Endodermal cell (in vitro differentiated cells): ENCODE results near the gene EMP3. TPM values are rescaled to one million over a fixed set of nuclear protein-coding genes. Genes with fewer than 3 reads are reported as not detected.
"Not testable (repeated sequence)": the region's sequence is repeated elsewhere in the genome, so short reads cannot be mapped to it uniquely, and the experiment has no call there.

Experiments used
- DNase-seq: peaks from one replicate; pipeline ENCODE4 v3.0.0-alpha.2; 2017
- H3K27ac ChIP-seq: 2 replicates; pipeline ENCODE4 v1.5.1; 2013; ENCODE audit warnings: mild to moderate bottlenecking, low read depth, low read length, moderate library complexity
- H3K27me3 ChIP-seq: 2 replicates; pipeline ENCODE4 v1.6.1; 2013; ENCODE audit warnings: mild to moderate bottlenecking, low read length, moderate library complexity; ENCODE audit not compliant: insufficient read depth, control insufficient read depth, poor library complexity, severe bottlenecking
- H3K36me3 ChIP-seq: 2 replicates; pipeline ENCODE4 v1.7.0; 2013; ENCODE audit warnings: mild to moderate bottlenecking, low read length, moderate library complexity; ENCODE audit not compliant: control insufficient read depth, insufficient read depth
- H3K4me1 ChIP-seq: one replicate; pipeline ENCODE4 v1.7.0; 2013; ENCODE audit warnings: low read length; ENCODE audit not compliant: control insufficient read depth, insufficient read depth
- H3K4me3 ChIP-seq: 2 replicates; pipeline ENCODE4 v1.5.1; 2013; ENCODE audit warnings: mild to moderate bottlenecking, low read length, moderate library complexity
- H3K9ac ChIP-seq: 2 replicates; pipeline ENCODE4 v1.6.1; 2013; ENCODE audit warnings: mild to moderate bottlenecking, low read length, moderate library complexity; ENCODE audit not compliant: poor library complexity, severe bottlenecking; ENCODE audit errors: extremely low read depth
- H3K9me3 ChIP-seq: 2 replicates; pipeline ENCODE4 v1.6.1; 2013; ENCODE audit warnings: mild to moderate bottlenecking, low read length, moderate library complexity; ENCODE audit not compliant: control insufficient read depth
- H3K27ac Mint-ChIP-seq: 2 replicates; pipeline ENCODE4 v1.8.0; 2020; ENCODE audit warnings: mixed read lengths
- H3K27me3 Mint-ChIP-seq: 2 replicates; pipeline ENCODE4 v1.8.0; 2021; ENCODE audit warnings: mild to moderate bottlenecking, mixed read lengths; ENCODE audit not compliant: insufficient read depth
- H3K36me3 Mint-ChIP-seq: 2 replicates; pipeline ENCODE4 v1.8.0; 2020; ENCODE audit warnings: low read depth, mixed read lengths
- H3K4me1 Mint-ChIP-seq: 2 replicates; pipeline ENCODE4 v1.8.0; 2020; ENCODE audit warnings: mixed read lengths
- H3K4me3 Mint-ChIP-seq: 2 replicates; pipeline ENCODE4 v1.8.0; 2020; ENCODE audit warnings: mild to moderate bottlenecking, moderate library complexity, mixed read lengths
- H3K9me3 Mint-ChIP-seq: 2 replicates; pipeline ENCODE4 v1.8.0; 2020; ENCODE audit warnings: mild to moderate bottlenecking, mixed read lengths
- WGBS, 2 experiments: methylation state at CpG; one replicate each; pipeline versions ENCODE4 v1.1.5 to v1.1.7; 2013; ENCODE audit warnings: missing lambda C conversion rate in 2 of 2, mixed read lengths in 1 of 2; ENCODE audit not compliant: insufficient coverage in 1 of 2, insufficient read length in 1 of 2; 5-methylcytosine and 5-hydroxymethylcytosine counted together
- total RNA-seq, 2 donors: library from RNA; stranded (reverse); fragmentation: NEBNext Ultra II Directional in 1 of 2; extraction: Animal tissue kit (Norgen Biotek cat#: 25700) in 1 of 2; gene quantifications; 2 replicates in 1 of 2; 3 replicates in 1 of 2; pipeline ENCODE4 v1.2.1, GENCODE V29; 2021
- TF ChIP-seq, protein P1 (sequence below): fragments of 200-600 bp; sonication (generic); conservative IDR thresholded peaks from 2 replicates; pipeline ENCODE4 v1.5.0; 2021; ENCODE audit warnings: antibody characterized with exemption, mild to moderate bottlenecking

EMP3 gene
- total RNA-seq, 2 donors from 2014 or later: 3.5 TPM

DNA sequence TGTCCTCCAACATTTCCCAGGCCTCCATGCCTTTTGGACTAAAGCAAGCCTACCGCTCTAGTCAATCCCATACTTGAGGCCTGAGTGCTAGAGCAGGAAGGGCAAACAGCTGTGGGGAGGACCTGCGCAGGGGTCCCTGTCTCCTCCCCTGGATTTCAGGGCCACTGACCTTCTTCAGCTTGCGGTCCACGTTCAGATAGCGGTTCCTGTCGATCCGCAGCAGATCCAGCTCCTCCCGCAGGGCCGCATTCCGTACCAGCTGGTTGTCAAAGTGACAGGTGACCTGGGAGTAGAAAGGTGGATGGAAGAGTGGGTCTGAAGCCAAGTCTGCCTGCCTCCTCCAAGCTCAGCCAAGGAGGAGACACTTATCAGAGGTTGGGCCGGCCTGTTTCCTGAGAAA lies 14.0 kb upstream of the EMP3 start:
- Histone ChIP-seq H3K9ac (no peak overlapping the region), H3K27me3 (no peaks in the 10 kb centered on the region), H3K4me3 (no peak overlapping the region), H3K4me1 (no peaks in the 10 kb centered on the region), H3K9me3 (no peaks in the 10 kb centered on the region), H3K36me3 (no peaks in the 10 kb centered on the region), H3K27ac (no peak overlapping the region)
- DNase-seq: no peak
- H3K4me3 Mint-ChIP-seq: no peak overlapping the region
- H3K27ac Mint-ChIP-seq: no peak overlapping the region
- H3K27me3 Mint-ChIP-seq: peaks cover 29% of the 10 kb centered on the region
- H3K36me3 Mint-ChIP-seq: no peaks in the 10 kb centered on the region
- no peaks in the 10 kb centered on the region for H3K9me3 Mint-ChIP-seq
- peaks cover 10% of the 10 kb centered on the region for H3K4me1 Mint-ChIP-seq
- 94 to 100% methylated on average over 3 to 11 of the region's 11 CpGs for WGBS, 2 experiments
- TF ChIP-seq, protein P1, sequence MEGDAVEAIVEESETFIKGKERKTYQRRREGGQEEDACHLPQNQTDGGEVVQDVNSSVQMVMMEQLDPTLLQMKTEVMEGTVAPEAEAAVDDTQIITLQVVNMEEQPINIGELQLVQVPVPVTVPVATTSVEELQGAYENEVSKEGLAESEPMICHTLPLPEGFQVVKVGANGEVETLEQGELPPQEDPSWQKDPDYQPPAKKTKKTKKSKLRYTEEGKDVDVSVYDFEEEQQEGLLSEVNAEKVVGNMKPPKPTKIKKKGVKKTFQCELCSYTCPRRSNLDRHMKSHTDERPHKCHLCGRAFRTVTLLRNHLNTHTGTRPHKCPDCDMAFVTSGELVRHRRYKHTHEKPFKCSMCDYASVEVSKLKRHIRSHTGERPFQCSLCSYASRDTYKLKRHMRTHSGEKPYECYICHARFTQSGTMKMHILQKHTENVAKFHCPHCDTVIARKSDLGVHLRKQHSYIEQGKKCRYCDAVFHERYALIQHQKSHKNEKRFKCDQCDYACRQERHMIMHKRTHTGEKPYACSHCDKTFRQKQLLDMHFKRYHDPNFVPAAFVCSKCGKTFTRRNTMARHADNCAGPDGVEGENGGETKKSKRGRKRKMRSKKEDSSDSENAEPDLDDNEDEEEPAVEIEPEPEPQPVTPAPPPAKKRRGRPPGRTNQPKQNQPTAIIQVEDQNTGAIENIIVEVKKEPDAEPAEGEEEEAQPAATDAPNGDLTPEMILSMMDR: no peak

DNA sequence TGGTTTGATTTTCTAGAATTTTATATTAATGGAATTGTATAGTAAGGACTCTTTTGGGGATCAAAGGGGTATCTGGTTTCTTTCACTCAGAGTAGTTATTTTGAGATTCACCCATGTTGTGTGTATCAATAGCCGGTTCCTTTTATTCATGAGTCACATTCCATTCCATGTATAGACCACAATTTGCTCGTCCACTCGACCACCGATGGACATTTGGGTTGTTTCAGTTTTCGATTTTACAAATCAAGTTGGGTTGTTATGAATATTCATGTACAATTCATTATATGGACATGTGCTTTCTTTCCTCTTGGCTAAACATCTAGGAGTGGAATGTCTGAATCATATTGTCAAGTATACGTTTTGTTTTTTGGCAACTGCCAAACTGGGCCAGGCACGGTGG lies 9.6 kb upstream of the EMP3 start:
- Mint-ChIP-seq H3K36me3 (no peaks in the 10 kb centered on the region), H3K4me1 (peaks cover 3% of the 10 kb centered on the region), H3K27me3 (peaks cover 27% of the 10 kb centered on the region), H3K9me3 (no peaks in the 10 kb centered on the region), H3K4me3 (no peak overlapping the region), H3K27ac (no peak overlapping the region)
- Histone ChIP-seq H3K9ac (no peak overlapping the region), H3K4me3 (no peak overlapping the region), H3K27ac (no peak overlapping the region), H3K27me3 (no peaks in the 10 kb centered on the region), H3K36me3 (no peaks in the 10 kb centered on the region), H3K4me1 (no peaks in the 10 kb centered on the region), H3K9me3 (no peaks in the 10 kb centered on the region)
- TF ChIP-seq, protein P1: no peak
- WGBS, 2 experiments: 80 to 93% methylated on average over 1 to 7 of the region's 7 CpGs
- no peak for DNase-seq

DNA sequence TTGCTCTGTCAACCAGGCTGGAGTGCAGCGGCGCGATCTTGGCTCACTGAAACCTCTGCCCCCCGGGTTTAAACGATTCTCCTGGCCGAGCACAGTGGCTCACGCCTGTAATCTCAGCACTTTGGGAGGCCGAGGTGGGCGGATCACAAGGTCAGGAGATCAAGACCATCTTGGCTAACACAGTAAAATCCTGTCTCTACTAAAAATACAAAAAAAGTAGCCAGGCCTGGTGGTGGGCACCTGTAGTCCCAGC lies 7.7 kb upstream of the EMP3 start:
- H3K36me3 ChIP-seq, H3K9ac ChIP-seq, H3K9me3 Mint-ChIP-seq, DNase-seq, H3K36me3 Mint-ChIP-seq, H3K27ac Mint-ChIP-seq, H3K4me3 ChIP-seq, H3K4me3 Mint-ChIP-seq, H3K9me3 ChIP-seq, H3K4me1 Mint-ChIP-seq, H3K27me3 ChIP-seq, H3K4me1 ChIP-seq: not testable (repeated sequence)
- H3K27ac ChIP-seq: peak overlapping the region; percentile 49
- peaks cover 14% of the 10 kb centered on the region for H3K27me3 Mint-ChIP-seq
- WGBS, 2 experiments: 85 to 90% methylated on average over 7 to 9 of the region's 9 CpGs

DNA sequence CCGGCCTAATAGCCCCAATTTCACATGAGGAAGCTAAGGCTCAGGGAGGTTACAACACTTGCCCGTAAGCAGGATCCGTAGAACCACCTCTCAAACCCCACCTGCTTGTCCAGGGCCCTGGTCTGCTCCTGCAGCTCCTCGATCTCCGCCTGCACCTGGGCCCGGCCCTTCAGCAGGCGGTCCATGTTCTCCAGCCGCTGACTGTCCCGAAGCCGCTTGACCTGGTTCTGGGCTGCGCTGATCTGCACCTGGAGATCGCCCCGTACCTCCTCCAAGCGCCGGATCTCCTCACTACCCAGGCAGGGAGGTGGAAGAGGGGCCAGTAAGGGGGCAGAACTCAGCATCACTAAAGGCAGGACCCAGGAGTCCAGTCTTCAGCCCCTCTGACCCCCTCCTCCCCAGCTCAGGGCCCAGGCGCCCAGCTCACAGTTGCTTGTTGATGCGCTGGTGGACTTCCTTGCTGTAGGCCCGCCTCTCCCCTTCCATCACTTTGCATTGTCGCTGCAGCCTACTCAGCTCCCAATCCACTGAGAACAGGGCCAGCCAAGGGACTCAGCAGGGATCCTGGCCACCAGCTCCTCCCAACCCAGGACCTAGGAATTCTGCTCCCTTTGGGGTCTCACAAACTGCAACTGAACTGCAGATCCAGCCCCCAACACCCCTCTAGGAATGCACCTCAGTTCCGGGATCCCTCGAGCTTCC lies 6.9 kb upstream of the EMP3 start:
- Mint-ChIP-seq H3K4me1 (peaks cover 8% of the 10 kb centered on the region), H3K27ac (no peak overlapping the region), H3K27me3 (peaks cover 12% of the 10 kb centered on the region), H3K4me3 (no peak overlapping the region), H3K9me3 (no peaks in the 10 kb centered on the region), H3K36me3 (no peaks in the 10 kb centered on the region)
- Histone ChIP-seq H3K4me1 (no peaks in the 10 kb centered on the region), H3K9ac (no peak overlapping the region), H3K27ac (no peak overlapping the region), H3K27me3 (no peaks in the 10 kb centered on the region), H3K4me3 (no peak overlapping the region), H3K9me3 (no peaks in the 10 kb centered on the region), H3K36me3 (no peaks in the 10 kb centered on the region)
- WGBS, 2 experiments: 93% methylated on average over 12 to 21 of the region's 21 CpGs
- TF ChIP-seq, protein P1: no peak
- DNase-seq: peak; percentile 72
